IPS DF 6.9 (cell line): Measurements from ENCODE around the gene DOK5.

Experiments used
- DNase-seq: peaks from one replicate; pipeline ENCODE4 v3.0.0-alpha.2; 2013; ENCODE audit warnings: low read depth, low spot score
- H3K27ac ChIP-seq: one replicate; pipeline ENCODE4 v1.5.1; 2013; ENCODE audit warnings: low read length, control low read depth
- H3K27me3 ChIP-seq: 2 replicates; pipeline ENCODE4 v1.6.1; 2013; ENCODE audit warnings: mild to moderate bottlenecking, low read length; ENCODE audit not compliant: control insufficient read depth, insufficient read depth
- H3K36me3 ChIP-seq: 2 replicates; pipeline ENCODE4 v1.6.1; 2013; ENCODE audit warnings: low read length; ENCODE audit not compliant: control insufficient read depth, insufficient read depth
- H3K4me1 ChIP-seq: 2 replicates; pipeline ENCODE4 v1.6.1; 2013; ENCODE audit warnings: low read length; ENCODE audit not compliant: control insufficient read depth, insufficient read depth
- H3K4me3 ChIP-seq: 2 replicates; pipeline ENCODE4 v1.5.1; 2013; ENCODE audit warnings: mild to moderate bottlenecking, low read length
- H3K9me3 ChIP-seq: 2 replicates; pipeline ENCODE4 v1.6.1; 2013; ENCODE audit warnings: low read length, inconsistent platforms; ENCODE audit not compliant: control insufficient read depth, insufficient read depth
- WGBS: extraction: QIAGEN DNeasy Blood & Tissue Kit; methylation state at CpG from one replicate; pipeline ENCODE4 v1.1.7; 2013; ENCODE audit warnings: mixed read lengths, missing lambda C conversion rate; ENCODE audit not compliant: insufficient read length, insufficient coverage; 5-methylcytosine and 5-hydroxymethylcytosine counted together

Gene DOK5

DNA sequence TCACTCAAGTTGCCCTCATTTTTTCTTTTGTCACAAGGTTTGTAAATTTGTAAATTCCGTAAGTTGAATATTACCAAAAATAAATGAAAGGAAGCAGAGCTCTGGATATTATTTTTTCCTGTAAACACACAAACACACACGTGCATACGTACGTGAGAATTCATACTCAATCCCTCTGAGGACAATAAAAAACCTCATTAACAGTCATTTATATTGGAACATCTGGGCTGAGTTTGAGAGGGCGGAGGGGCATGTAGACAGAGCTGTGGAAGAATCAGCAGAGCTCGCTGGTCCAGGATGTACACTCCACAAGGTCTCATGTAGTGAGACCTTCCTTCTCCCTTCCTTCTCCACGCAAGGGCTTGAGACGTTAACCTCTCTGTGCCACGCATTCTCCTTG, 24.2 kb upstream of the DOK5 start:
- WGBS, result no CpG with 5 or more reads among the region's 9 CpGs
- H3K9me3 ChIP-seq, result no peaks in the 10 kb centered on the region
- H3K4me1 ChIP-seq, result no peaks in the 10 kb centered on the region; the same call in none of the 2 replicates
- no peaks in the 10 kb centered on the region for H3K27me3 ChIP-seq
- H3K36me3 ChIP-seq, result no peaks in the 10 kb centered on the region
- DNase-seq, result no peak
- H3K4me3 ChIP-seq, result no peak overlapping the region
- no peak overlapping the region for H3K27ac ChIP-seq

DNA sequence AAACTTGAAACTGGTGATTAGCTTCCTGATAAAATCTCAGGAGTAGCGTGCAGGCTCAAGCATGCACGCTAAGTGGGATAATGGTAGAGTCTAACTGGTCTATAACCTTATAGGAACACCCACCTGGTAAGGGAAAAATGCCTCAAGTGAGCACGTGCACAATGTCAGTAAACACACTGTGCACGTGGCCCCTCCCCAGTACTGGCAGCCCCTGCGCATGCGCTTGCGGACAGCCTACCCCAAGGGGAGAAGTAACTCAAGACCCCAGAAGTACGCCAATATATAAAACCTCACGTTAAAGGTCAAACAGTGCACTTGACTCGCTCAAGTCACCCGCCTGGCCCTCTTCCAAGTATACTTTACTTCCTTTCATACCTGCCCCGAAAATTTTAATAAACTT, 23.1 kb upstream of the DOK5 start:
- WGBS, result no CpG with 5 or more reads among the region's 12 CpGs
- no peaks in the 10 kb centered on the region for H3K9me3 ChIP-seq
- no peak overlapping the region for H3K27ac ChIP-seq
- no peak overlapping the region for H3K4me3 ChIP-seq
- H3K4me1 ChIP-seq, result no peaks in the 10 kb centered on the region; the same call in 1 of the 2 replicates
- H3K36me3 ChIP-seq, result no peaks in the 10 kb centered on the region
- DNase-seq, result no peak
- H3K27me3 ChIP-seq, result no peaks in the 10 kb centered on the region

DNA sequence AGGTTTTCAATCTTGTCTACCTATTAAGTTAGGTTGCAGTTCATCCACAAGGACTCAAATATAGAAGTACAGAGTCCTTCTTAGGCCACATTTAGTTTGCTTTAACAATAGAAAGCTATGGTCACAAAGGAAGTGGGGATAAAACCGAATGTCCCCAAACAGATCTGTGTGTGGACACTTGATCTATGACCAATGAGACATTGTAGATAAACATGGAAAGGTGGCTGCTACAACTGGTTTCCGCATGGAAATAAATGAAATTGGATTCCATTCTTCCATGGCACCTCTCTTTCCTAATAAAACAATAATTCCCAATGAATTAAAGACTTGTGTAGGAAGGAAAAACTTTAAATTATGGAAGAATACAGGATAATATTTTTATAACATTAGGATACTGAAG, 20.4 kb upstream of the DOK5 start:
- Histone ChIP-seq H3K9me3 (no peaks in the 10 kb centered on the region), H3K36me3 (no peaks in the 10 kb centered on the region), H3K27me3 (no peaks in the 10 kb centered on the region), H3K27ac (no peak overlapping the region), H3K4me3 (no peak overlapping the region), H3K4me1 (no peaks in the 10 kb centered on the region)
- WGBS, result no CpG with 5 or more reads among the region's 2 CpGs
- DNase-seq, result no peak

- WGBS, result no CpG with 5 or more reads among the region's 2 CpGs
Observed at GRCh38 chr20:54456423-54456822, 19.0 kb upstream of the DOK5 start.

GRCh38 chr20:54456961-54457360, 18.4 kb upstream of the DOK5 start:
- Histone ChIP-seq H3K27ac (no peak overlapping the region), H3K36me3 (no peaks in the 10 kb centered on the region), H3K27me3 (no peaks in the 10 kb centered on the region), H3K4me3 (no peak overlapping the region), H3K9me3 (no peaks in the 10 kb centered on the region), H3K4me1 (no peaks in the 10 kb centered on the region)
- no peak for DNase-seq
- WGBS, result no CpG with 5 or more reads among the region's 6 CpGs

More at GRCh38 chr20:54456423-54456822, 19.0 kb upstream of the DOK5 start:
- H3K27me3 ChIP-seq, result no peaks in the 10 kb centered on the region
- no peak overlapping the region for H3K27ac ChIP-seq
- no peaks in the 10 kb centered on the region for H3K36me3 ChIP-seq
- H3K4me1 ChIP-seq, result no peaks in the 10 kb centered on the region
- no peak for DNase-seq
- no peaks in the 10 kb centered on the region for H3K9me3 ChIP-seq
- H3K4me3 ChIP-seq, result no peak overlapping the region

- no peak overlapping the region for H3K4me3 ChIP-seq
- no peaks in the 10 kb centered on the region for H3K36me3 ChIP-seq
- no peaks in the 10 kb centered on the region for H3K27me3 ChIP-seq
- DNase-seq, result no peak
- H3K9me3 ChIP-seq, result no peaks in the 10 kb centered on the region
- H3K27ac ChIP-seq, result no peak overlapping the region
- H3K4me1 ChIP-seq, result no peaks in the 10 kb centered on the region
- WGBS, result no CpG with 5 or more reads among the region's 1 CpG
Observed at GRCh38 chr20:54458219-54458618, 17.2 kb upstream of the DOK5 start.

DNA sequence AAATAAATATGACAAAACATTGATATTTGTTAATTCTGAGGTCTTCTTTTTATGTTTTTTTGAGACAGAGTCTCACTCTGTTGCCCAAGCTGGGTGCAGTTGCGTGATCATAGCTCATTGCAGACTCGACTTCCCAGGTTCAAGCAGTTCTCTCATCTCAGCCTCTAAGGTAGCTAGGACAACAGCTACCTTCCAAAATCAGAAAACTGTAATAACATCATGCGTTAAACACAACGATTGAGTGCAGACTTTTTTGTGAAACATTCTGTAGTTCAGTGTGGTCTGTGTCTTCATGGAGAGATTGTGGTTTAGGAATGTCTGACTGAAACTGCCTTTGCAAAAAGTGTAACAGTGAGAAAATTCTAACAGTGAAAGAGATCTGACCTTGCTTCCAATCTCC, 16.1 kb upstream of the DOK5 start:
- H3K4me1 ChIP-seq, result no peaks in the 10 kb centered on the region
- H3K27me3 ChIP-seq, result no peaks in the 10 kb centered on the region
- H3K4me3 ChIP-seq, result no peak overlapping the region
- no peaks in the 10 kb centered on the region for H3K36me3 ChIP-seq
- H3K9me3 ChIP-seq, result no peaks in the 10 kb centered on the region
- no CpG with 5 or more reads among the region's 4 CpGs for WGBS
- no peak overlapping the region for H3K27ac ChIP-seq
- no peak for DNase-seq

GRCh38 chr20:54464003-54464402, 11.4 kb upstream of the DOK5 start:
- no peaks in the 10 kb centered on the region for H3K4me1 ChIP-seq
- no peak overlapping the region for H3K4me3 ChIP-seq
- no peaks in the 10 kb centered on the region for H3K36me3 ChIP-seq
- no CpG with 5 or more reads among the region's 1 CpG for WGBS
- H3K27ac ChIP-seq, result no peak overlapping the region
- H3K27me3 ChIP-seq, result no peaks in the 10 kb centered on the region
- H3K9me3 ChIP-seq, result no peaks in the 10 kb centered on the region
- no peak for DNase-seq

DNA sequence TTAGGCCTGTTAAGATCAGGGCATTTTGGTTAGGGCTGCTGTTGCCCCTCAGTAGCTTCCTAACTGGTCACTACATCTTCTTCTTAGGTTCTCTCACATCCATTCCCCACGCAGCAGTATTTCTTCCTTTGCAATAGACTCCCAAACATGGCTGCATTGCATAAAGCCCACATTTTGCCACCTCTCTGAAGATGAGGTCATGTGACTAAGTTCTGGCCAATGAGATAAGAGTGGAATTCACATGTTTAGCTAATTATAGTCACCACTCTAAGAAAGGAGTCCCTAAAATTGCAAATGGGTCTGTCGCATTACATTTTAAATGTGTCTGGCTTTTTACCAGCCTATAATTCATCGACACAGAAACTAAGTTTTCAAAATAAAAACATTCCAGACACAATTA, 9.3 kb upstream of the DOK5 start:
- Histone ChIP-seq H3K9me3 (no peaks in the 10 kb centered on the region), H3K36me3 (no peaks in the 10 kb centered on the region), H3K27ac (no peak overlapping the region), H3K4me1 (no peaks in the 10 kb centered on the region), H3K27me3 (no peaks in the 10 kb centered on the region), H3K4me3 (no peak overlapping the region)
- no peak for DNase-seq
- no CpG with 5 or more reads among the region's 3 CpGs for WGBS

DNA sequence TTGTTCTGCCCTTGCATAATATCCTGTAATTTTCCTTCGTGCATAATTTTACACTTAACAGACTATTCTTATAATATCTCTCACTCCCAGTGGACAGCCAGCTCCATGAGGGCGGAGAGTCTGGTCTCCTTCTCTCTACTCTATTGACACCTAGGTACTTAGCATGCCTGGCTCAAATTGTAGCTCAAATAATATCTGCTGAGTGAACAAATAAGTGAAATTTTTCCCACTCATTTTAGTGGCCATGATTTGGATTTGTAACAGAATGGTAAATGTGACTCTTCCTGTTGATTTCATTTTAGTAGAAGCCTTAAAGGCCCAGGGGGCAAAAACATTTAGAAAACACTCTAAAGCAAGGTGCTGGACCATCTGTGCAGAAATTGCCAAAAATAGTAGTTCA, 7.8 kb upstream of the DOK5 start:
- WGBS, result no CpG with 5 or more reads among the region's 2 CpGs
- no peaks in the 10 kb centered on the region for H3K9me3 ChIP-seq
- no peaks in the 10 kb centered on the region for H3K4me1 ChIP-seq
- H3K27me3 ChIP-seq, result no peaks in the 10 kb centered on the region
- no peak overlapping the region for H3K27ac ChIP-seq
- no peak for DNase-seq
- H3K4me3 ChIP-seq, result no peak overlapping the region
- H3K36me3 ChIP-seq, result no peaks in the 10 kb centered on the region

GRCh38 chr20:54468082-54468481, 7.3 kb upstream of the DOK5 start:
- Histone ChIP-seq H3K4me3 (no peak overlapping the region), H3K27me3 (no peaks in the 10 kb centered on the region), H3K27ac (no peak overlapping the region), H3K36me3 (no peaks in the 10 kb centered on the region), H3K4me1 (no peaks in the 10 kb centered on the region), H3K9me3 (no peaks in the 10 kb centered on the region)
- no peak for DNase-seq
- WGBS, result no CpG with 5 or more reads among the region's 3 CpGs
